Activated CD8-positive, alpha-beta memory T cell treated with anti-CD3 and anti-CD28 coated beads, Interleukin-2, amount 50 U/mL, for 1 hour (primary cell): ENCODE data around the gene B9D2.
"Not testable (repeated sequence)": the region's sequence is repeated elsewhere in the genome, so short reads cannot be mapped to it uniquely, and the experiment has no call there.

Experiments used
- DNase-seq: peaks from one replicate; pipeline ENCODE4 v3.0.0-alpha.2; 2020; ENCODE audit errors: extremely low read depth

Gene B9D2

DNA sequence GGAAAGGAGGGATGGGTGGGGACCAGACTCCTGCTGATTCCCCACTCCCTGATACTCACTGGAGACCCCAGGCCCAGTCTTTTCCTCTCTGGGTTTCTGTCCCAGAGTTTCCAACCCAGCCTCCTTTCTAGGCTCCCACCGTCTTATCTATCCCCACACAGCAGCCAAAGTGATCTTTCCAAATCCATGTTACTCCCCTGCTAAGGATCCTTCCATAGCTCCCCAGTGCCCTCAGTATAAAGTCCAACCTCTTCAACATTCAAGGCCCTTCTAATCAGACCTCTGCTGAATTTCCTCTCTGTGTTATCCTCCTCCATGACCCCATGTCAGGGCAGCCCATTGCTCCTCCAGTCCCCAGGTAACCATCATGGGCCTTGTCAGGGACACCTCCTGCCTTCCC is 8.9 kb downstream of the B9D2 start:
- DNase-seq = no peak

DNA sequence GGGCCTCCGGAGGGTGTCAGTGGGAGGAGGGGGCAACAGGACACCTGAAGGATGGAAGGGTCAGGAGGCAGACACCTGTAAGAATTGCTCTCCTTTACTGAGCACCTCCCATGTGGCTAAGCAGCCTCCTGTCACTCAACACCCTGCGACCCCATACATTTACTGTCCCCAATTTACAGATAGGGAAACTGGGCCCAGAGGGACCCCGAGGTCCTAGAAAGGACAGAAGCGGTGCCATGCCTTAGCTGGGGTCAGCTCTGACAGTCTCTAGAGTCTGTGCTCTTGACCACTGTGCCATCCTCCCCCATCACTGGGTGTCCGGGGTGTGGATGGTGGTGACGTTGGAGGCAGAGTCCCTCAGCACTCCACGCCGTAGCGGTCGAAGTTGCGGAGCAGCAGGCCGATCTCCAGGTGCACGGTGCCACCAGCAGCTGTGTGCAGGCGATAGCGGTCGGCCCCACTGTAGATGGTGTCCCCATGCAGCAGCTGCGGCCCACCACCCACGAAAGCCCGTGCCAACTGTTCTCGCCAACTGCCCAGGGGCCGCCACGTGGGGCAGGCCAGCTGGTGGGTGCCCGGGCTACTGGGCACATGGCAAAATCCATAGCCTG is 9.5 kb downstream of the B9D2 start:
- DNase-seq = no peak

DNA sequence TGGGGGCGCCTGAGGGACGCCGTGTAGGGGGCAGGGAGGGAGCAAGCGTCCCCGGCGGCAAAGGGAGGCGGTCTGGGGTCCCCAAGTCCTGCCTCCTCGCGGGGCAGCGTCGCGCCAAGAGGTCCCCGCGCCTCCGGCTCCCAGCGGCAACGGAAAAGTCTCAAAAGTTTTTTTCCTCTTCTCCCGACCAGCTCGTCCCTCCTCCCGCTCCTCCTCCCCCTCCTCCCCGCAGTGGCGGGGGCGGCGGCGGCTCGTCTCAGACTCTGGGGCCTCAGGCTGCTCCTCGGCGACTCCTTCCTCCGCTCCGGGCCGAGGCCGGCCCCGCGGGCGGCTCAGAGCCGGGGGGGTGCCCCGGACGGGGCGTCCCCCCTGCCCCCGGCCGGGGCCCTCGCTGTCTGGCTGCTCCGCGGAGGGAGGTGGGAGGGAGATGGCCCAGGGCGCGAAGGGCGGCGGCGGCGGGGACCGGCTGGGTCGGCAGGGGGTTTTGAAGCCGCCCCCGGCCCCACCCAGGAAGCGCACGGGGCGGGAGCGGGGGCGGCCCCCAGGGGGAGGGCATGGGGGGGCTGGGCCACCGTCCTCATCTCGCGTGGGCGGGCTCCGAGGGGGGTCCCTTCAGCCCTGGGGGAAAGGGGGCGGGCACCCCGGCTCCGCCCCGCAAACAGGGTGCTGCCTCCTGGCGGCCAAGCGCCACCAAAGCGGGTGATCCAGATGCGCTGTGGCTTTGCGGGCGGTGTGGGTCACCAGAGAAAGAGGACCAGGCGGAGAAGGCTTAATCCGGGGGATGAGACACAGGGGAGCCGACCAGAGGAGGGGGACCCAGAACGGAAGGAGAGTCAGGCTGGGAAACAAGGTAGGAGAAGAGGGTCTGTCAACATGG is 10.2 kb downstream of the B9D2 start, which contains the start of gene TGFB1:
TGFB1 (minus strand) TSS at position 457 of the 877 bp plus-strand sequence. CDS start 878 bp downstream, outside the sequence.
- peak; percentile 89 for DNase-seq

DNA sequence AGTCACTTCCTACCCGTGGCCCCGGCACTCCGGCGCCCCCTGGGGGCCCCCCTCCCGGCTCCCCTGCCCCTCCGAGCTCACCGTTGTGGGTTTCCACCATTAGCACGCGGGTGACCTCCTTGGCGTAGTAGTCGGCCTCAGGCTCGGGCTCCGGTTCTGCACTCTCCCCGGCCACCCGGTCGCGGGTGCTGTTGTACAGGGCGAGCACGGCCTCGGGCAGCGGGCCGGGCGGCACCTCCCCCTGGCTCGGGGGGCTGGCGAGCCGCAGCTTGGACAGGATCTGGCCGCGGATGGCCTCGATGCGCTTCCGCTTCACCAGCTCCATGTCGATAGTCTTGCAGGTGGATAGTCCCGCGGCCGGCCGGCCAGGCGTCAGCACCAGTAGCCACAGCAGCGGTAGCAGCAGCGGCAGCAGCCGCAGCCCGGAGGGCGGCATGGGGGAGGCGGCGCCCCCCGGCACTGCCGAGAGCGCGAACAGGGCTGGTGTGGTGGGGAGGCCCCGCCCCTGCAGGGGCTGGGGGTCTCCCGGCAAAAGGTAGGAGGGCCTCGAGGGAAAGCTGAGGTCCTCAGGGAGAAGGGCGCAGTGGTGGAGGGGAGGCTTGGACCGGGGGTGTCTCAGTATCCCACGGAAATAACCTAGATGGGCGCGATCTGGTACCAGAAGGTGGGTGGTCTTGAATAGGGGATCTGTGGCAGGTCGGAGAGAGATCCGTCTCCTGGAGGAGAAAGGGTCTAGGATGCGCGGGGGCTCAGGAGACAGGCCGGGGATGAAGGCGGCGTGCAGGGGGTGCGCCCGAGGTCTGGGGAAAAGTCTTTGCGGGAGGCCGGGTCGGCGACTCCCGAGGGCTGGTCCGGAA is 11.1 kb downstream of the B9D2 start:
- DNase-seq = peak; percentile 41

DNA sequence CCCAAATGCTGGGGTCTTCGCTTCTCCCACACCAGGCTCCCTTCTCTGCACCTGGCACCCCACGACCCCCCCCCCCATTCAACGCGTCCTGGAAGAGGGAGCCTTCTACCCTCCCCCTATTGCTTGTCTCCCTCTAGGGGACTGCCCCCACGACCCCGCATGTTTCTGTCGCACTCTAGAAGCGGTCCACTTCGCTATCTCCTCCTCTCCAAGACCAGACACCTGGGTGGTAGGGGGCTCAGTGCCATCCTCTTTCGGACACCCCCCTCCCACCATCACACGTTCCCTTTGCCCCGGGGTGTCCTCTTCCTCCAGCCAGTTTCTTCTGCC is 11.7 kb downstream of the B9D2 start:
- no peak for DNase-seq

DNA sequence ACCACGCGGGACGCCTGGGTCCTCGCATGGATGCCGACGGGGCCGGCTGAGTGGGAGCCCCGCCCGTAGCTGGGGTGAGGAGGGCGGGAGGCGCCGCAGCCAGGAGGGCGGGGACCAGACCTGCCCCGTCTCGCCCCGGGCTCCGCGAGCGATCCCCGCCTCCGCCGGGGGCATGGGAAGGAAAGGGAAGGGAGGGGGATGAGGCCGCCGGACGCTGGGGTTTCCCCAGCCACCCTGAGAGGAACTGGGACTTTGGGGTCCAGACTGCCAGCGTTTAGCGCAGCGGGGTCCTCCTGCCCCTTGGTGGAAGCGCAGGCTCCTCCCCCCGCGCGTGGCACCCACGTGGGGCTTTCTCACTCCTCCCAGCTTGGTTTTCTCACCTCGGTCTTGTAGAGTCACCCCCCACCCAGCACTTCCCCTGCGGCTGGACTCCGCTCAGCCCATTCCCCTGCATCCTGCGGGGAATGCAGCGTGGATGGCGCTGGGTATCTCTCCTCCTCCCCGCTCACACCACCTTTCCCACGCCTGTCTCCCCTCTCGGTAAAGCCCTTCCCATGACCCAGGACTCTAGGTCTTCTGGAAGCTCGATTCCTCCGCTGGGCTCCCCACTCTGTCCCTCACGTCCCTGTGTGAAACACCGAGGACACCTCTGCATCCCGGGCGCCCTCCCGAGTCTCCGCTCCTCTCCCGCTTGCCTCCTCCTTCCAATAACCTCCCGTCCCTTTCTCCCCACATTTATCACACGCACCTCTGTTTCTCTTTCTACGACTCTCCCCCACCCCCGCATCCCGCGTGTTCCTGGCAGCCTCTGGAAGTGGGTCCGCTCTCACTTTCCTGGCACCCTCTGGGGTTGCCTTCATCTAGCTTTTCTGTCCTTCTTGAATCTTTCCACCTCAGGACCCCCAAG is 12.4 kb downstream of the B9D2 start:
- DNase-seq = peak; percentile 71

DNA sequence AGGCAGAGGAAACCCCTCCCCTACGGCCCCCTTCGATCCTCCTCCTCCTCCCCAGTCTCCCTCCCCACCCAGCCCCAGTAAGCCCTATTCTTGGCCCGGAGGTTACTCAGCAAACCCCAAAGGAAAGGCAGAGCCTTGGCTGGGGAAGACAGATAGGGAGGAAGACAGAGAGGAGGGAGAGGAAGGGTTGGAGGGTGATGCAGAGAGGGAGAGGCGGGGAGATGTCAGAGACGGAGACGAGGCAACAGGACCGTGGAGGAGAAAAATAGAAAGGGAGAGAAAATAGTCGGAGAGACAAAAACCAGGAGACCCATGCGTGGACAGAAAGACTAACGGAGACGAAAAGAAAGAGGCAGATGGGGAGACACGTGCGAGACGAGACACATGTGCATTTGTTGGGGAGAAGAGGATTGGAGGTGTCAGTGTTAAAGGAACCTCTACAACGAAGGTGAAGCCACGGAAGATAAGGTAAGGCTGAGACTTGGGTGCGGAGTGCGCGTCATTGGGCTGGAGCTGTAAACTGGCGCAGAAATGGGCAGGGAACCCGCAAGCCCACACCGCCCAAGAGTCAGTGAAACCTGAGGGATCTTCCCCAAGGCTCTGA is 13.1 kb downstream of the B9D2 start:
- no peak for DNase-seq

DNA sequence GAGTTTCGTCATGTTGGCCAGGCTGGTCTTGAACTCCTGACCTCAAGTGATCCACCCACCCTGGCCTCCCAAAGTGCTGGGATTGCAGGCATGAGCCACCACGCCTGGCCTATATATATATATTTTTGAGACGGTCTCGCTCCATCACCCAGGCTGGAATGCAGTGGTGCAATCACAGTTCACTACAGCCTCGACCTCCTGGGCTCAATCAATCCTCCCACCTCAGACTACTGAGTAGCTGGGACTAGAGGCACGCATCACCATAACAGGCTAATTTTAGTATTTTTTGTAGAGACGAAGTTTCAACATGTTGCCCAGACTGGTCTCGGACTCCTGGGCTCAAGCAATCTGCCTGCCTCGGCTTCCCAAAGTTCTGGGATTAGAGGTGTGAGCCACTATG is 17.0 kb downstream of the B9D2 start:
- DNase-seq = not testable (repeated sequence)

DNA sequence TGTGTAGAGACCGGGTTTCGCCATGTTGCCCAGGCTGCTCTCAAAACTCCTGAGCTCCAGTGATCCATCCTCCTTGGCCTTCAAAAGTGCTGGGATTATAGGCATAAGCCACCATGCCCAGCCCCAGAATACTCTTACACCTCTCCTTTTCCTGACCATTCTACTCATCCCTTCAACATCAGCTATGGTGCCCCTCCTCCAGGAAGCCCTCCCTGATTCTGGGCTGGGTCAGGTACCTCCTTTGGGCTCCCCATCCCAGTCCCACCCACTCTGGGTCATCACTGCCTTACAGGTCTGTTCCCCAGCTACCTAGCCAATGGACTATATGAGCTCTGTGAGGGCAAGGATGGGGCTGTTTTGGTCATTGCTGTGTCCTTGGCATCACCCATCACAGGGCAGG is 19.8 kb downstream of the B9D2 start:
- DNase-seq = no peak

DNA sequence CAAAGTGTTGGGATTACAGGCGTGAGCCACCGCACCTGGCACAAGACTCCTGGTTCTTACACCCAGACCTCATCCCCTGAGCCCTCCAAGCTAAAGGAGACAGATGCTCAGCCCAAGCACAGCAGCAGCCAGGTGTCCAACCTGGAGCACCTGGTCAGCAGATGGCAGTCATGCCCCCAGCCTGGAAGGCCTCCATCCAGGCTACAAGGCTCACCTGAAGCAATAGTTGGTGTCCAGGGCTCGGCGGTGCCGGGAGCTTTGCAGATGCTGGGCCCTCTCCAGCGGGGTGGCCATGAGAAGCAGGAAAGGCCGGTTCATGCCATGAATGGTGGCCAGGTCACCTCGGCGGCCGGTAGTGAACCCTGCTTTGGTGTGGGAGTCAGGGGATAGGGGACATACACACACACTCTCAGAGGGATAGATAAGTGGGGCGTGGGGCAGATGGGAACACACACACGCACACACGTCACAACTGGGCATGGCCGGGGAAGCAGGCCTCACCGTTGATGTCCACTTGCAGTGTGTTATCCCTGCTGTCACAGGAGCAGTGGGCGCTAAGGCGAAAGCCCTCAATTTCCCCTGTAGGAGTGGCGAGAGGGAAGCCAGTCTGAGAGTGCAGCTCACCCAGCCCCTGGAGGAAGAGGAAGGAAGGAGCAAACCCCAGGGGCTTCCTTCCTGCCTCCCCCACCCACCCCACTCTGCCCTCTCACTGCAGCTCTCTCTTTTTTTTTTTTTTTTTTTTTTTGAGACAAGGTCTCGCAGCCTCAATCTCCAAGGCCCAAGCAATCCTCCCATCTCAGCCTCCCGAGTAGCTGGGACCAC is 22.1 kb downstream of the B9D2 start:
- no peak for DNase-seq

DNA sequence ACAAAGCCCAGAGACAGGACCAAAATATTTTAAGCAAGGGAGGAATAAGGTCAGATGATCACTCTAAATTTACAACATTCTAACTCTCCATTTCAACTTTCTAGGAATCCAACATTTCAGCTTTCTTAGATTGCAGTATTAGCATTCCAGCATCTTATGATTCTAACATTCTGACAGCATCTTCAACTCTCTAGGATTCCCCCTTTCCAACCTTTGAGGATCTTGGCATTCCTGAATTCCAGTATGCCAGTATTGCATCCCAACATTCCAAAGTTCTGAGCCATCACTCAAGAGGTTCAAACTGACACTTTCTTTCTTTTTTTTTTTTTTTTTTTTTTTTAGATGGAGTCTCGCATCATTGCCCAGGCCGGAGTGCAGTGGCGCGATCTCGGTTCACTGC is 24.0 kb downstream of the B9D2 start:
- DNase-seq = no peak

DNA sequence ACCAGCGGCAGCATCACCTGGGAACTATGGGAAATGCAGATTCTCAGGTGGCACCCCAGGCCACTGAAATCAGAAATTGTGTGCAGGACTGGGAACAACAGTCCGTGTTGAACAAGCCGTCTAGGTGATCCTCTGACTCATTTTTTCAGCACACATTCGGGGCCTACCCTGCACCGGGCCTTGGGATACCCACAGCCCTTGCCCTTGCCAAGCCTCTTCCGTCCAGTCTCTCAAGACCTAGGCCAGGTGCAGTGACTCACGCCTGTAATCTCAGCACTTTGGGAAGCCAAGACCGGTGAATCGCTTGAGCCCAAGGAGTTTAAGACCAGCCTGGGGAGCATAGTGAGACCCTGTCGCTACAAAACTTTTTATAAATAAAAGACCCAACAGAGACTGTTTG is 28.5 kb downstream of the B9D2 start:
- DNase-seq = no peak

DNA sequence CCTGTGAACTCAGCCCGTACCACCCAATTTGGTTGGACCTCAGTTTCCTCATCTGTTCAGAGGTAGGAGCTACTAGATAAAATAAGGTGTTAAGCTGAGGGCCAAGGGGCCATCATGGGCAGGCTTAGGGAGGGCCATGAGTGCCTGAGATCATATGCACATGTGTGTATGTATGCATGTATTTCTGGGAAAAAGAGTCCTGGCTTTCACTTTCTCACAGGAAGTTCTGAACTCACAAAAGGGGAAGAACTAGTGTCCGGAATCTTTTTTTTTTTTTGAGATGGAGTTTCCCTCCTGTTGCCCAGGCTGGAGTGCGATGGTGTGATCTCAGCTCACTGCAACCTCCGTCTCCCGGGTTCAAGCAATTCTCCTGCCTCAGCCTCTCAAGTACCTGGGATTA is 29.2 kb downstream of the B9D2 start:
- DNase-seq = no peak

DNA sequence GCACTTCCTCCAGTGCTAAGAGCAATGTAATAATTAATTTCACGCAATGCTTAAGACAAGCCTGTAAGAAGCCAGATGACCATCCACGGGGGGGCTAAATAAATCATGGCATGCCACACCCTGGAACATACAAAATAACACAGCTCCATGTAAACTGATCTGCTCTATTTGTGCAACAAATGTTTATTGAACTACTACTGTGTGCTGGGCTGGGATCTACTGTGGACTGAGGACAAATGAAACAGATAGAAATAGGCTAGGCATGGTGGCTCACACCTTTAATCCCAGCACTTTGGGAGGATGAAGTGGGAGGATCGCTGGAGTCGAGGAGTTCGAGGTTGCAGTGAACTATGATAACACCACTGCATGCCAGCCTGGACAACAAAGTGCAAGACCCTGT is 31.5 kb downstream of the B9D2 start:
- DNase-seq = no peak

DNA sequence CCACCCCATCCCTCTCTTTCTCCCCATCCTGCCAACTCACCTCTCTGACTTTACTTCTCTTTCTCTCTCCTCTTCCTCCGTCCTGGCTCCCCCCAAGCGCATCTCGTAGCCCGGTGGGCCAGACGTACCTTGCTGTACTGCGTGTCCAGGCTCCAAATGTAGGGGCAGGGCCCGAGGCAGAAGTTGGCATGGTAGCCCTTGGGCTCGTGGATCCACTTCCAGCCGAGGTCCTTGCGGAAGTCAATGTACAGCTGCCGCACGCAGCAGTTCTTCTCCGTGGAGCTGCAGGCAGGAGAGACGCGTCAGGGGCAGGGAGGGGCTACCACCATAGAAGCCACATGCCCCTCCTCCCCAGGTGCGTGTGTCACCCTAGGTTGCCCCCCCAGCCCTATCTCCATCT is 31.9 kb downstream of the B9D2 start:
- DNase-seq = no peak

DNA sequence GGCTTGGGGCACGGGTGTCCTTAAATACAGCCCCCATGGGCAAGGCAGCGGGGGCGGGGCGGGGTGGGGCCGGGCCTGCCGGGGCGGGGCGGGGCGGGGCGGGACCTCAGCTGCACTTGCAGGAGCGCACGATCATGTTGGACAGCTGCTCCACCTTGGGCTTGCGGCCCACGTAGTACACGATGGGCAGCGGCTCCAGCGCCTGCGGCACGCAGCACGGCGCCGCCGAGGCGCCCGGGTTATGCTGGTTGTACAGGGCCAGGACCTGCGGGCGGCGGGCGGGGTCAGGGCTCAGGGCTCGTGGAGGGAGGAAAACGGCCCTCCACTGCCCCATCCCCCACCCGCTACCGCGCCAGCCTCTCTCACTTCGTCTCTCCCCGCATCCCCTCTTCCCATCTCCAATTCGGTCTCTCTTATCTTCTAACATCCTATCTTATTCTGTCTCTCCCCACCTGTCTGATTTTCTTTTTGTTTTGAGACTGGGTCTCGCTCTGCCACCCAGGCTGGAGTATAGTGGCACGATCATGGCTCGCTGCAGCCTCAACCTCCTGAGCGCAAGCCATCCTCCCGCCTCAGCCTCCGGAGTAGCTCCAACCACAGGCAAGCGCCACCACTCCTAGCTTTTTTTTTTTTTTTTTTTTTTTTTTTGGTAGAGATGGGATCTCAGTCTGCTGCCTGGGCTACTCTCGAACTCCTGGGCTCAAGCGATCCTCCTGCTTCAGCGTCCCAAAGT is 32.8 kb downstream of the B9D2 start:
- DNase-seq = no peak

DNA sequence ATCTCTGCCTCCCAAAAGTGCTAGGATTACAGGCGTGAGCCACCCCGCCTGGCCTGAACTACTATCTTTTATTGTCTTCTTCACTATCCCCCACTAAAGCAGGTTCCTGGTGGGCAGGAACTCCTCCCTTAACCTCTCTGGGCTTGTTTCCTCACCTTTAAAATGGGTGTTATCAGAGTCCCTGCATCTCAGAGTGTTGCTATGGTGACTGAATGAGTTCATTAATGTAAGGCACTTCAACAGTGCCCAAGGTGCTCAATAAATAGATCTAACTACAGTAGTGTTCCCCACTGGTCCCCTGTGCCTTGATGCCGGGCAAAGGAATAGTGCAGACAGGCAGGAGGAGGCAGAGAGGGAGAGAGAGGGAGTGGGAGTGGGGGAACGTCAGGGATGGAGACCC is 33.5 kb downstream of the B9D2 start:
- DNase-seq = no peak

DNA sequence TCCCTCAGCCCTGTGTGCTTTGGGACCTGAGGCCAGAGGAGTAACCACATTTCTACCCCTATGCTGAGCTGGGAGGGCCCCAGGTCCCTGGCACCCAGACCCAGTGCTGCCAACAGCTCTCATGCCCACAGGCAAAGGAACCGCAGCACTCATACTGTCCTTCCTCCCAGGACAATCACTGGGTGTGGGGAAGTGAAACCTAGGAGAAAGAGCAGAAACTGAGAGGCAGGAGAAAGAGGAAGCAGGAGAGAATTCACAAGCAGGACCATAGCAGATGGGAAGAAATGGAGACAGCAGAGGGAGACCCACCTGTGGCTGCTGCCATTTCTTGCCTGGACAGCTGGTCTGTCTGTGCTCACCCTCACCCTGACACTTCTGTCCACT is 35.1 kb downstream of the B9D2 start:
- DNase-seq = no peak

DNA sequence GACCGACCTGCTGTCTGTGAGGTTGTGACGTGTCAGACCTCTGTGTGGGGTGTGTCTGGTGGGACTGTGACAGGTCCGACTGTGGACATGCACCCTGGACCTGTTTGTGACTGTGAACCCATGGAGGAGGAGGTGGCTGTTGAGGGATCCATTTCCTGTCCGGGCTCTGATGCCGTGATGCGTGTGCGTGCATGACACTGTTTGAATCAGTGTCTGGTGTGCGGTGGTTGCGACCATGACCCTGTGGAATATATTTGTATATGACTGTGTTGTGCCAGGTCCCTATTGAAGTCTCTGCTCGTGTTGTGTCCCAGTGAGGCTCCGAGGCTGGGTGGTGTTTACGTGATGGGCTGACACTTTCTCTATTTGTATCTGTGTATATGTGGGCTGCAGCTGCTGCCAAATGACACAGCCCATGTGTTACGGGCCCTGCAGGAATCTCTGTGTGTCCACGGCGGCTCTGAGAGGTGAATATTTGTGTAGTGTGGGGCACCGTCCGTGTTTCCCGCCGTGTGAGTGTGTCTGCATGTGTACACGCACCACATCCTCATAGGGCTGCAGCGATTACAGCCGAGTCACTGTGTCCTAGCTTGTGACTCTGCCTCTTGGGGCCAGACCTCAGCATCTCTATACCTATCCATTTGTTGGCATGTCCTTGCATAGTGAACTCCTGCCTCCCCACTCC is 35.6 kb downstream of the B9D2 start:
- no peak for DNase-seq
